HepG2 (cell line): ENCODE measurements around the gene TNFAIP3. TPM values are rescaled to one million over a fixed set of nuclear protein-coding genes. Genes with fewer than 3 reads are reported as not detected.

Source experiments
- ATAC-seq: fragments of 200-7000 bp; cut with Tn5 transposase; 3 replicates; pipeline ENCODE4 v1.9.1; 2020; ENCODE audit warnings: mild to moderate bottlenecking, moderate library complexity
- BruUV-seq: library from RNA; stranded (reverse); fragments of 400-500 nt; replicated peaks from 2 replicates; lab custom pipeline; 2021; lab: Mats Ljungman, UMichigan
- CTCF ChIA-PET: fragments of 300-600 bp; formaldehyde crosslinking; extraction: SDS; loops from one replicate; lab custom pipeline; 2021; ENCODE audit warnings: low total read pairs, inconsistent platforms, low intra/inter-chr PET ratio; lab: Yijun Ruan, JAX
- POLR2A ChIA-PET: fragments of 350-600 bp; sonication (Branson Sonifier 250); formaldehyde crosslinking; loops from one replicate; lab custom pipeline; 2020; ENCODE audit warnings: antibody characterized with exemption, inconsistent platforms; lab: Yijun Ruan, JAX
- DNase-seq: peaks from one replicate; pipeline ENCODE4 v3.0.0-alpha.2; 2015; ENCODE audit warnings: low spot score
- FAIRE-seq: peaks from 3 replicates; lab custom pipeline; 2011; peaks lifted over from hg19 to GRCh38; lab: Jason Lieb, UNC
- H2AFZ ChIP-seq: one replicate; pipeline ENCODE4 v1.6.1; 2011; ENCODE audit warnings: low read length, inconsistent platforms
- H3K27ac ChIP-seq: fragments of 300-600 bp; 3 replicates; pipeline ENCODE4 v1.8.0; 2011; ENCODE audit warnings: mixed run types, mild to moderate bottlenecking, mixed read lengths, low read length, inconsistent platforms; ENCODE audit not compliant: insufficient read depth; ENCODE audit errors: extremely low read length
- H3K27me3 ChIP-seq, 2 experiments: fragments of 200-600 bp in 1 of 2; 2 replicates in 1 of 2; 3 replicates in 1 of 2; pipeline versions ENCODE4 v1.6.0 to v1.8.0; 2011; ENCODE audit warnings: low read length in 2 of 2, mild to moderate bottlenecking in 2 of 2, moderate library complexity in 2 of 2, inconsistent platforms in 1 of 2; ENCODE audit not compliant: insufficient read depth in 2 of 2, control insufficient read depth in 1 of 2
- H3K36me3 ChIP-seq, 2 experiments: fragments of 200-600 bp in 1 of 2; replicated peaks in 1 of 2; 2 replicates in 1 of 2; 3 replicates in 1 of 2; pipeline versions ENCODE4 v1.5.1 to v1.8.0; 2011; ENCODE audit warnings: low read length in 2 of 2, inconsistent platforms in 1 of 2; ENCODE audit not compliant: insufficient read depth in 2 of 2, control insufficient read depth in 1 of 2
- H3K4me1 ChIP-seq: 2 replicates; pipeline ENCODE4 v1.5.1; 2012; ENCODE audit warnings: low read length, inconsistent platforms; ENCODE audit not compliant: insufficient read depth
- H3K4me2 ChIP-seq: 2 replicates; pipeline ENCODE4 v1.6.0; 2011; ENCODE audit warnings: low read depth, low read length, inconsistent platforms
- H3K4me3 ChIP-seq, 3 experiments: fragments of 200-600 bp in 1 of 3; sonication (generic), shearing (Covaris generic) in 1 of 3; replicated peaks in 1 of 3; 2 replicates each; pipeline ENCODE4 v1.5.1; 2011 to 2016; ENCODE audit warnings: low read length in 3 of 3, inconsistent platforms in 2 of 3, low read depth in 2 of 3, mild to moderate bottlenecking in 2 of 3, control low read depth in 1 of 3, mixed read lengths in 1 of 3; ENCODE audit not compliant: insufficient read depth in 1 of 3
- H3K79me2 ChIP-seq: one replicate; pipeline ENCODE4 v1.6.1; 2011; ENCODE audit warnings: low read length, inconsistent platforms; ENCODE audit not compliant: insufficient read depth
- H3K9ac ChIP-seq: 2 replicates; pipeline ENCODE4 v1.6.0; 2011; ENCODE audit warnings: mild to moderate bottlenecking, low read depth, low read length, inconsistent platforms; ENCODE audit not compliant: insufficient read depth
- H3K9me3 ChIP-seq: 2 replicates; pipeline ENCODE4 v1.5.1; 2012; ENCODE audit warnings: mild to moderate bottlenecking, low read length
- H4K20me1 ChIP-seq: 2 replicates; pipeline ENCODE4 v1.6.0; 2011; ENCODE audit warnings: inconsistent platforms, mild to moderate bottlenecking, low read length, moderate library complexity; ENCODE audit not compliant: insufficient read depth
- DPF2 ChIP-seq: sonication (generic); formaldehyde crosslinking; IDR thresholded peaks from 2 replicates; pipeline ENCODE4 v1.4.0; 2020; ENCODE audit warnings: mild to moderate bottlenecking, low read depth, missing genetic modification reagents, borderline replicate concordance
- ETV6 ChIP-seq: sonication (generic); formaldehyde crosslinking; conservative IDR thresholded peaks from 2 replicates; pipeline ENCODE4 v1.4.0; 2020; ENCODE audit warnings: missing genetic modification reagents
- TAF15 ChIP-seq: fragments of 200-400 bp; formaldehyde crosslinking; IDR thresholded peaks from one replicate; pipeline ENCODE4 v1.6.1; 2018; ENCODE audit warnings: mild to moderate bottlenecking, low read depth, low read length; ENCODE audit not compliant: poor library complexity, severe bottlenecking
- ZNF160 ChIP-seq: sonication (generic); formaldehyde crosslinking; IDR thresholded peaks from 2 replicates; pipeline ENCODE4 v1.8.0; 2022; ENCODE audit warnings: mild to moderate bottlenecking, inconsistent platforms, missing genetic modification reagents
- ZNF224 ChIP-seq: sonication (generic); formaldehyde crosslinking; IDR thresholded peaks from 2 replicates; pipeline ENCODE4 v1.5.0; 2020; ENCODE audit warnings: mild to moderate bottlenecking, missing genetic modification reagents
- WGBS: methylation state at CpG from one replicate; pipeline ENCODE4 v1.1.6; 2017; ENCODE audit warnings: low lambda C conversion rate; 5-methylcytosine and 5-hydroxymethylcytosine counted together
- in situ Hi-C: cut with HindIII; loops from 2 replicates; pipeline ENCODE4 v1.10.0; 2017; ENCODE audit warnings: low pct_unique_long_range_greater_than_20kb; ENCODE audit not compliant: extremely low pct_ligation_motif_present
- intact Hi-C: fragments of 100-400 bp; cut with micrococcal nuclease; formaldehyde crosslinking; loops from one replicate; pipeline ENCODE4 v1.10.0; 2022; ENCODE audit not compliant: unreplicated experiment
- polyA plus RNA-seq, 8 experiments: library from polyadenylated mRNA; depleted of rRNA in 3 of 8; stranded (reverse) in 7 of 8; unstranded in 1 of 8; fragments of >200 nt; fragmentation: Illumina TruSeq in 4 of 8; extraction: Trizol in 4 of 8; gene quantifications; 2 replicates each; pipeline versions ENCODE4 v1.2.1 to v1.2.3, GENCODE V29; 2011 to 2016; ENCODE audit warnings: low read depth in 4 of 8, missing spikeins in 1 of 8, mixed read lengths in 1 of 8; ENCODE audit not compliant: insufficient read depth in 1 of 8
- total RNA-seq, 5 experiments: library from RNA; depleted of rRNA; stranded (reverse); fragments of >200 nt; fragmentation: Illumina TruSeq; extraction: Trizol; gene quantifications; 2 replicates each; pipeline ENCODE4 v1.2.3, GENCODE V29; 2016; ENCODE audit warnings: low read depth in 1 of 5
- TF ChIP-seq, protein P1 (sequence below): fragments of 450-650 bp; IDR thresholded peaks from 2 replicates; pipeline ENCODE4 v1.6.1; 2017
- TF ChIP-seq, protein P2 (sequence below): sonication (generic); formaldehyde crosslinking; IDR thresholded peaks from 2 replicates; pipeline ENCODE4 v1.4.0; 2020; ENCODE audit warnings: missing genetic modification reagents, borderline replicate concordance

Gene TNFAIP3
- total and polyA plus RNA-seq, 2 of the 13 experiments (the other 11 are each of a cell fraction or from before 2014, with no cell fraction given), result 28.2 to 47.1 TPM

GRCh38 chr6:137904822-137905617, 38.0 kb downstream of the TNFAIP3 start:
- no peak overlapping the region for H2AFZ ChIP-seq

More at GRCh38 chr6:137904822-137905617, 38.0 kb downstream of the TNFAIP3 start:
- Histone ChIP-seq H4K20me1 (no peaks in the 10 kb centered on the region), H3K27ac (no peak overlapping the region), H3K36me3 (no peaks in the 10 kb centered on the region), H3K4me3 (no peak overlapping the region), H3K79me2 (no peaks in the 10 kb centered on the region), H3K4me1 (peaks cover 18% of the 10 kb centered on the region), H3K4me2 (no peak overlapping the region), H3K27me3 (peaks cover 2 to 5% of the 10 kb centered on the region in 2 experiments; a peak in 2 of 5 replicates), H3K9ac (no peak overlapping the region), H3K9me3 (no peaks in the 10 kb centered on the region)
- WGBS, result 77% methylated on average over 11 of the region's 11 CpGs
- intact Hi-C loops, result no loop called here
- in situ Hi-C loops, result no loop called here
- TF ChIP-seq TAF15 (no peak), DPF2 (CRISPR knock-in tag) (no peak), ETV6 (CRISPR knock-in tag) (no peak), ZNF160 (no peak), ZNF224 (CRISPR knock-in tag) (no peak)
- TF ChIP-seq, protein P1, sequence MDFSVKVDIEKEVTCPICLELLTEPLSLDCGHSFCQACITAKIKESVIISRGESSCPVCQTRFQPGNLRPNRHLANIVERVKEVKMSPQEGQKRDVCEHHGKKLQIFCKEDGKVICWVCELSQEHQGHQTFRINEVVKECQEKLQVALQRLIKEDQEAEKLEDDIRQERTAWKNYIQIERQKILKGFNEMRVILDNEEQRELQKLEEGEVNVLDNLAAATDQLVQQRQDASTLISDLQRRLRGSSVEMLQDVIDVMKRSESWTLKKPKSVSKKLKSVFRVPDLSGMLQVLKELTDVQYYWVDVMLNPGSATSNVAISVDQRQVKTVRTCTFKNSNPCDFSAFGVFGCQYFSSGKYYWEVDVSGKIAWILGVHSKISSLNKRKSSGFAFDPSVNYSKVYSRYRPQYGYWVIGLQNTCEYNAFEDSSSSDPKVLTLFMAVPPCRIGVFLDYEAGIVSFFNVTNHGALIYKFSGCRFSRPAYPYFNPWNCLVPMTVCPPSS, result no peak
- TF ChIP-seq, protein P2, sequence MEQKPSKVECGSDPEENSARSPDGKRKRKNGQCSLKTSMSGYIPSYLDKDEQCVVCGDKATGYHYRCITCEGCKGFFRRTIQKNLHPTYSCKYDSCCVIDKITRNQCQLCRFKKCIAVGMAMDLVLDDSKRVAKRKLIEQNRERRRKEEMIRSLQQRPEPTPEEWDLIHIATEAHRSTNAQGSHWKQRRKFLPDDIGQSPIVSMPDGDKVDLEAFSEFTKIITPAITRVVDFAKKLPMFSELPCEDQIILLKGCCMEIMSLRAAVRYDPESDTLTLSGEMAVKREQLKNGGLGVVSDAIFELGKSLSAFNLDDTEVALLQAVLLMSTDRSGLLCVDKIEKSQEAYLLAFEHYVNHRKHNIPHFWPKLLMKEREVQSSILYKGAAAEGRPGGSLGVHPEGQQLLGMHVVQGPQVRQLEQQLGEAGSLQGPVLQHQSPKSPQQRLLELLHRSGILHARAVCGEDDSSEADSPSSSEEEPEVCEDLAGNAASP (CRISPR knock-in tag), result no peak
- BruUV-seq, result no TSS peak
- no peak for DNase-seq
- POLR2A ChIA-PET, result no interaction called here
- FAIRE-seq, result no peak
- CTCF ChIA-PET, result no interaction called here
- ATAC-seq, result no peak
